DOHH2 (cell line): ENCODE data around the gene GRIK2.

Experiments
- H3F3A ChIP-seq: fragments of 200-600 bp; sonication (generic), shearing (Covaris generic); 2 replicates; pipeline ENCODE4 v1.6.0; 2016; ENCODE audit warnings: antibody characterized with exemption, mild to moderate bottlenecking; ENCODE audit not compliant: control insufficient read depth, insufficient read depth
- H3K27ac ChIP-seq: fragments of 200-600 bp; sonication (generic); 2 replicates; pipeline ENCODE4 v1.5.1; 2014; ENCODE audit warnings: low read depth, mild to moderate bottlenecking, low read length, moderate library complexity
- H3K27me3 ChIP-seq: fragments of 200-600 bp; sonication (generic); 2 replicates; pipeline ENCODE4 v1.6.1; 2014; ENCODE audit warnings: mild to moderate bottlenecking, low read length, mixed read lengths; ENCODE audit not compliant: control insufficient read depth
- H3K36me3 ChIP-seq: fragments of 200-600 bp; sonication (generic); 2 replicates; pipeline ENCODE4 v1.6.1; 2014; ENCODE audit warnings: mild to moderate bottlenecking, low read length, moderate library complexity, mixed read lengths; ENCODE audit not compliant: control insufficient read depth
- H3K4me1 ChIP-seq: fragments of 200-600 bp; sonication (generic); 2 replicates; pipeline ENCODE4 v1.6.1; 2014; ENCODE audit warnings: mild to moderate bottlenecking, low read length, mixed read lengths; ENCODE audit not compliant: control insufficient read depth
- H3K4me2 ChIP-seq: fragments of 200-600 bp; sonication (generic); 2 replicates; pipeline ENCODE4 v1.6.0; 2014; ENCODE audit warnings: mild to moderate bottlenecking, low read length, moderate library complexity
- H3K4me3 ChIP-seq: fragments of 200-600 bp; sonication (generic); 2 replicates; pipeline ENCODE4 v1.5.1; 2014; ENCODE audit warnings: mild to moderate bottlenecking, low read length, mixed read lengths
- H3K79me2 ChIP-seq: fragments of 200-600 bp; sonication (generic); 2 replicates; pipeline ENCODE4 v1.6.1; 2014; ENCODE audit warnings: mild to moderate bottlenecking, low read length, mixed read lengths; ENCODE audit not compliant: control insufficient read depth
- H3K9me2 ChIP-seq: fragments of 200-600 bp; sonication (generic); replicated peaks from 2 replicates; pipeline ENCODE4 v1.6.1; 2014; ENCODE audit warnings: mild to moderate bottlenecking, low read length, mixed read lengths; ENCODE audit not compliant: control insufficient read depth
- H3K9me3 ChIP-seq: fragments of 200-600 bp; sonication (generic); 2 replicates; pipeline ENCODE4 v1.6.1; 2014; ENCODE audit warnings: antibody characterized with exemption, low read length, mixed read lengths; ENCODE audit not compliant: control insufficient read depth, insufficient read depth
- H4K20me1 ChIP-seq: fragments of 200-600 bp; sonication (generic); 2 replicates; pipeline ENCODE4 v1.6.0; 2014; ENCODE audit warnings: low read depth, mild to moderate bottlenecking, antibody characterized with exemption, low read length, moderate library complexity; ENCODE audit not compliant: control insufficient read depth, insufficient read depth
- CTCF ChIP-seq: fragments of 200-600 bp; sonication (generic); IDR thresholded peaks from one replicate; pipeline ENCODE4 v1.5.1; 2014; ENCODE audit warnings: antibody characterized with exemption, mild to moderate bottlenecking, low read depth, low read length; ENCODE audit not compliant: poor library complexity, severe bottlenecking
- EZH2phosphoT487 ChIP-seq: fragments of 200-600 bp; sonication (generic); IDR thresholded peaks from 2 replicates; pipeline ENCODE4 v1.6.1; 2017; ENCODE audit warnings: borderline replicate concordance, mild to moderate bottlenecking, antibody characterized with exemption, low read length, moderate library complexity, mixed read lengths

Gene GRIK2

GRCh38 chr6:101444717-101445116 lies 51.2 kb downstream of the GRIK2 start:
- no peak overlapping the region for H3K27ac ChIP-seq
- H3K9me3 ChIP-seq: no peaks in the 10 kb centered on the region
- H3F3A ChIP-seq: no peaks in the 10 kb centered on the region
- H3K4me2 ChIP-seq: no peak overlapping the region
- no peaks in the 10 kb centered on the region for H3K79me2 ChIP-seq
- no peak overlapping the region for H3K4me3 ChIP-seq
- H3K36me3 ChIP-seq: no peaks in the 10 kb centered on the region
- H3K4me1 ChIP-seq: no peaks in the 10 kb centered on the region
- no peaks in the 10 kb centered on the region for H3K27me3 ChIP-seq
- no peak for TF ChIP-seq CTCF
- TF ChIP-seq EZH2phosphoT487: no peak
- H4K20me1 ChIP-seq: no peaks in the 10 kb centered on the region
- no peaks in the 10 kb centered on the region for H3K9me2 ChIP-seq

GRCh38 chr6:101445527-101445926 lies 52.0 kb downstream of the GRIK2 start:
- no peaks in the 10 kb centered on the region for H4K20me1 ChIP-seq
- no peaks in the 10 kb centered on the region for H3F3A ChIP-seq
- H3K4me1 ChIP-seq: no peaks in the 10 kb centered on the region
- no peaks in the 10 kb centered on the region for H3K9me2 ChIP-seq
- H3K4me3 ChIP-seq: no peak overlapping the region
- no peak overlapping the region for H3K4me2 ChIP-seq
- no peak overlapping the region for H3K27ac ChIP-seq
- TF ChIP-seq CTCF (no peak), EZH2phosphoT487 (no peak)
- no peaks in the 10 kb centered on the region for H3K9me3 ChIP-seq
- no peaks in the 10 kb centered on the region for H3K36me3 ChIP-seq
- no peaks in the 10 kb centered on the region for H3K27me3 ChIP-seq
- no peaks in the 10 kb centered on the region for H3K79me2 ChIP-seq

- H3K9me3 ChIP-seq: no peaks in the 10 kb centered on the region
- no peaks in the 10 kb centered on the region for H4K20me1 ChIP-seq
- H3K4me3 ChIP-seq: no peak overlapping the region
- H3K36me3 ChIP-seq: no peaks in the 10 kb centered on the region
- H3K27ac ChIP-seq: no peak overlapping the region
- no peaks in the 10 kb centered on the region for H3K79me2 ChIP-seq
- no peaks in the 10 kb centered on the region for H3F3A ChIP-seq
- H3K4me1 ChIP-seq: no peaks in the 10 kb centered on the region
- H3K27me3 ChIP-seq: no peaks in the 10 kb centered on the region
- no peaks in the 10 kb centered on the region for H3K9me2 ChIP-seq
- no peak overlapping the region for H3K4me2 ChIP-seq
- TF ChIP-seq CTCF: no peak
- TF ChIP-seq EZH2phosphoT487: no peak
Measured at GRCh38 chr6:101450901-101451300, 57.4 kb downstream of the GRIK2 start.

- no peak overlapping the region for H3K4me3 ChIP-seq
- no peaks in the 10 kb centered on the region for H3F3A ChIP-seq
- H3K4me1 ChIP-seq: no peaks in the 10 kb centered on the region
- no peak overlapping the region for H3K27ac ChIP-seq
- H3K4me2 ChIP-seq: no peak overlapping the region
- no peaks in the 10 kb centered on the region for H3K27me3 ChIP-seq
- H3K36me3 ChIP-seq: no peaks in the 10 kb centered on the region
- H4K20me1 ChIP-seq: no peaks in the 10 kb centered on the region
- no peaks in the 10 kb centered on the region for H3K9me3 ChIP-seq
- no peak for TF ChIP-seq CTCF
- TF ChIP-seq EZH2phosphoT487: no peak
- no peaks in the 10 kb centered on the region for H3K9me2 ChIP-seq
- no peaks in the 10 kb centered on the region for H3K79me2 ChIP-seq
Measured at GRCh38 chr6:101451981-101452380, 58.5 kb downstream of the GRIK2 start.
